ENCODE measurements around the gene SLC22A2.

Gene SLC22A2

GRCh38 chr6:160273750-160274149 lies 15.1 kb upstream of the SLC22A2 start:
- no peak for DNase-seq (ENCODE audit: low spot score)

GRCh38 chr6:160273196-160273595 lies 14.6 kb upstream of the SLC22A2 start:
- no peak for DNase-seq (ENCODE audit: low spot score)

- no peak for DNase-seq (ENCODE audit: low spot score)
Measured at GRCh38 chr6:160272707-160273106, 14.1 kb upstream of the SLC22A2 start.

DNA sequence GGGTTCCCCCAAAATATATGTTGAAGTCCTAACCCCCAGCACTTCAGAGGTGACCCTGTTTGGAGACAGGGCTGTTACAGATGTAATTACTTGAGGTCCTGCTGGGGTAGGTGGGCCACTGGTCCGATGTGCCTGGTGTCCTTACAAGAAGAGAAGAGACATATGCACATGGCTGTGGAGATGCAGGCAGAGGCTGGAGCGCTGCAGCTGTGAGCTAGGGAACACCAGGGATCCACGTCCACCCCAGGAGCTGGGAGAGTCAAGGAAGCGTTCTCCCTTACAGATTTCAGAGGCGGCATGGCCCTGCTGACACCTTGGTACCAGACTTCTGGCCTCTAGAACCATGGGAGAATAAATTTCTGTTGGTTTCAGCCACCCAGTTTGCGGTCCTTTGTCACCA lies 11.7 kb upstream of the SLC22A2 start:
- no peak for DNase-seq (ENCODE audit: low spot score)

- no peak for DNase-seq (ENCODE audit: low spot score)
Measured at GRCh38 chr6:160269771-160270170, 11.2 kb upstream of the SLC22A2 start.

DNA sequence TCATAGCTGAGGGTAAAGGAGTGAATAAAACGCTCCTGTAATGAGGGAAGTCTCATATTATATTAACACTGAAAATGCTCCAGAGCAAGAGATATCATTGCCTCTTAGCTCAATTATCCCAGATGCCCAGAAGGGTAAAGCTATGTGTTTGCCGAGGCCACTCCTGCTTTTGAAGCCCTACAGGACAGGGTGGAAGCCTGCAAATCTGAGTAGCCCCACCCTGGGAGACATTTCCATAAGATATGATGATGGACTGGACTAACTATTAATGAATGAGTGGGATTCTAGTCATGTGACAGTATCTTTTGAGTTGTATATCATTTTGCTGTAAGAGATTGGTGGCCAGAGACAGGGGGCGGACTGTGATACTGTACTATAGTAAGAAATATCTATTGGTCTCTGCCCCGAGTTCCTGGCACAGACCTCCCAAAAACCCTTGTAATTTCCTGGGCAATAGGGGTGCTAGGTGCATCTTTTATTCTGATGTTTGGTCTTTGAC lies 10.5 kb upstream of the SLC22A2 start:
- no peak for DNase-seq (ENCODE audit: low spot score)

GRCh38 chr6:160267102-160267501 lies 8.5 kb upstream of the SLC22A2 start:
- DNase-seq (ENCODE audit: low spot score), result no peak

GRCh38 chr6:160265869-160266476 lies 7.4 kb upstream of the SLC22A2 start:
- no peak for DNase-seq (ENCODE audit: low spot score)

DNA sequence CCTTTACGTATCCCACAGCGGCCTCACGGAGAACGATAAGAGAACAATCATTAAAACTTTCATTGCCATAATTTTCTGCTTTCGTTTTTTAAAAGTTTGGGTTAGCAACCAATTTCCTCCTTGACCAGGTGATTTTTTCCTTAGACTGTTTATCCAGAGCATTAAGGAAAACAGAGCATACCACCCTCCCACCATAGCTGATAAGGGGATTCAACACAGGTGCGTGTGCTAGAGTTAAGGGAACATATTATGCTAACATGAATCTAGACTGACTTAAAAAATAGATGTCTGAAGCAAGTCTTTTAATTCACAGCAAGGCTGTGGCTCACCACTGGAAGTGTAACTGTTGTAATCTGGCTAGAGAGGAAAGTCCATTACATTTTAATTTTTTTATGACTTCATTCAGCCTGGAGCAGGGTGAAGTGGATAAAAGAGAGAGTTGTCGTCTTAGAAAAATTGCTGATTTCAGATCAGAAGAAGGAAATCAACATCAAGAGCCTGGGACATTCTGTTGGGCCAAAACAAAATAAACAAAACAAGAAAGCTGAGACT lies 5.5 kb upstream of the SLC22A2 start:
- no peak for DNase-seq (ENCODE audit: low spot score)

- DNase-seq (ENCODE audit: low spot score), result no peak
Measured at GRCh38 chr6:160263196-160263939, 4.7 kb upstream of the SLC22A2 start.

DNA sequence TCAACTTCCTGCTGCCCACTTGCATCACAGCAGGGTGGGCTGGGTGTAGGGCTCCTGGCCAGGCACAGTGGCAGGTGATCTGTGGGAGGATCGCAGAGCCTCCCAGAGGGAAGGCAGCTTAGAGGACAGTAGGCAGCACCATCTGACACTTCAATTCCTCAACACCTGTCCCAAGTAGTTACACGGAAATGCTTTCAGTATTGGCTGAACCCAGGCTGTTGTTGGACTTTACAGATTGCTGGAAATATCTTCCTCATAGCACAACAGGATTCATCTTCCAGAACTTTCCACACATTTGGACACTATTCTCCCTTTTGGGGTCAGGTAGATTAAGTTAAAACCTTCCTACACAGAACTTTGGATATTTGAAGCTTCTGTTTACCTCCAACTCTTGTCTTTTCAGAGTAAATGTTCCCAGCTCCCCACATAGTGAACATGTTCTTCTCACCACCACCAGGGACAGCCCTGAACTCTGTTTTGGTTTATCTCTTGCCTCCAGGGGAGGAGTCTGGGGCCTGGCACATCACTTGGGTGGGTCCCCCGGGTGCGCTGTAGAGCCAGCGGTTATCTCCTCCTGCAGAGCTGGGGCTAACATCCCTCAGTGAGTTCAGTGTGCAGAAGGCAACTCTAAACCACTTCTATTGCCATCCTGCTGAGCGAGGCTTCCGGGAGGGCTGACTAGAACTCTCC lies 3.5 kb upstream of the SLC22A2 start:
- no peak for DNase-seq (ENCODE audit: low spot score)

GRCh38 chr6:160260803-160261450 lies 2.3 kb upstream of the SLC22A2 start:
- no peak for DNase-seq (ENCODE audit: low spot score)

GRCh38 chr6:160260367-160260766 lies 1.7 kb upstream of the SLC22A2 start:
- no peak for DNase-seq (ENCODE audit: low spot score)

DNA sequence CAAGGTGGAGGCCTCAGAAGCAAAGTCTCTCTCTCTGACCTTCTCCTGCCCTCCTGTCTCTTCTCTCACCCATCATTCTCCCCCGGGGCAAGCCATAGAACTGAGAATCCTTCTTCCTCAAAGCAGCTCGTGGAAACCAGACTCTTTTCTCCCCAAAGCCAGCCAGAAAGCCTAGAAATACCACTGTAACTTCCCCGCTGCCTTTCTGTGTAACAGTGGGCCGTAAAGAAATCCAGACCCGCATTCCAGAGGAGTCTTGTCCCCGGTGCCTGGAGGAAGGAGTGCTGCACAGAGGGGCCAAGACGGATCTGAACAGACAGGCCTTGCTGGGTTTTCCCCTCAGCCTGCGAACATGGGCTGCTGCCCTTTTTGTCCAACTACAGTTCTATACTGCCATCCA lies 977 bp upstream of the SLC22A2 start:
- no peak for DNase-seq (ENCODE audit: low spot score)

GRCh38 chr6:160259143-160259425 lies 463 bp upstream of the SLC22A2 start:
- DNase-seq (ENCODE audit: low spot score), result no peak

GRCh38 chr6:160256445-160256844 lies 2.2 kb downstream of the SLC22A2 start:
- no peak for DNase-seq (ENCODE audit: low spot score)

DNA sequence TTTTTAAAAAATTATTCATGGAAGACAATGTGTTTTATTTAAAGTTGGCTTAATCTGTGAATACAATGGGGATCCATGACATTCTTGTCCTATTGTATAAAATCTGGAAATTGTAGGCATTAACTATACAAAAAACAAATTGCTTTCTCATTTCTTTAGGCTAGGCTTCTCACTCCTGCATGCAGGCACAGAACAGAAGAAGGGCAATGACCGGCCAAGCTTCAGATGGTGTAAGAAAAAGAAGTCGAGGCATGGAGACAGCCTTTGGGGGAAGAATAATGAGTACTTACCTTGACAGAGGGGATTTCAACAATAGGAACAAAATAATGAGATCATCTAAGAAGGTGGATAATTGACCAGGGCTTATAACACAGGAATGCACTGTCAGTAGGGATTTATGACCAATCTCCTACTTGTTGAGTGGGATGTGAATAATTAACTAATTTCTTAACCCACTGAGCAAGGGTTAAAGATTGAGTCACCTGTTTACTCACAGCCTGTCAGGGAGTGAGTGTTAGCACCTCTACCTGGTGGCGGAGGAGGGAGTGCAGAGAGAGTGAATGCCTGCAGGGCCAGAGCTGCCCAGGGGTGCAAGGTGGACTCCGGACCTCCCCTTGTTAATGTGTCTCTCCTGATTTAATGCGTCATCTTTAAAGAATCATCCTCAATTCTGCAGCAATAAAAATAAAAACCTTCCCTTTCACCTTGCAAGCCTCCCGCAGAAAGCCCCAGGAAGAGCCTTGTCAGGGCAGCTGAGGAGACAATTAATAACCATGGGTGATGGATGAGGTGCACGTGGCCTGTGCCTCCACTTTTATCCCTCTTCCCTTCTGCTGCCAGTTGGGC lies 3.9 kb downstream of the SLC22A2 start:
- DNase-seq (ENCODE audit: low spot score), result no peak

- DNase-seq (ENCODE audit: low spot score), result no peak
Measured at GRCh38 chr6:160253714-160254113, 4.9 kb downstream of the SLC22A2 start.

DNA sequence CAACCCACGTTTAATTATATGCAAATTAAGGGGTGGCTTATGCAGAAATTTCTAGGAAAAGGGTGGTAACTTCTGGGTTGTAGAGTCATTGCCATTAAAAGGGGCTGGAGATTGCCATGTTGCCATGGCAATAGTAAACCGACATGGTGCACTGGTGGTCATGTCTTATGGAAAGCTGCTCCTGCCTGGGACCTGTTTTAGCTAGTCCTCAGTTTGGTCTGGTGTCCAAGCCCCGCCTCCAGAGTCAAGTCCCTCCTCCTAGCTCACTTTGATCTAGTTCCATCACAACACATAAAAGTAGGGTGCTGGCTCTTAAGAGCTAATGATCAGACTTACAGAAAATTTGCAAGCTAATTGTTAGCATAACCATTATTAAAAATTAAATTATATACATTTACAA lies 5.3 kb downstream of the SLC22A2 start:
- no peak for DNase-seq (ENCODE audit: low spot score)

DNA sequence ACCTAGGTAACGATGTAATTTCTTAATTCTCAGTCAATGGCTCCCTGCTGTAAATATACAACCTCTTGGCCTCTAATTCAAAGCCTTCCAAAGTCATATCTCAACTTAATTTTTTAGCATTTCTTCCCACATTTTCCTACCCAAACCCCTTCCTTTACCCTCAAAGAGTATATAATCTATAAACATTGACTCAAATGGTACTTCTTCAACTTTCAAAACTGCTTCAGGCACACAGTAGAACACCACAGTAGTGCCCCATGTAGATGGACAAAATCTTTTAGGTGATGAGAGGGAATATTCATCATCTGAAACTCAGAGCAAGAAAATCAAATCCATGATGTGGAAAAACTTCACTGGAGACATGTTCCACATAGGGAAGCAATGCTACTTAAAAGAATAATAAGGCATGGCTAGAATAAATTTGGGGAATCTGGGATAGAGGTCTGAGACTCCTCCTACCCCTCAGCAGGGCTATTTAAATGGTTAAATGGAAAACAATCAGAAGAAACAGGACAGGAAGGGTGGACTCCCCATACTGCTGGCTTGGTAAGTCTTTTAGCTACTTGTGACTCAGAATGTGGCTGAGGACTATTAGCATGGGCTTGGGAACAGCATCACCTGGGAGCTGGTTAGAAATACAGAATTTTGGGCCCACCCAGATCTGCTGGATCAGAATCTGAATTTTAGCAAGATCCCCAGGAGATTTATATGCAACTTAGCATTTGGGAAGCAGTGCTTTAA lies 6.4 kb downstream of the SLC22A2 start:
- DNase-seq (ENCODE audit: low spot score), result no peak

GRCh38 chr6:160249671-160250070 lies 8.9 kb downstream of the SLC22A2 start:
- no peak for DNase-seq (ENCODE audit: low spot score)

Measured in hepatic stellate cell (primary cell).